HG03457 (cell line): Measurements from ENCODE around the gene DMAP1.
"Not testable (repeated sequence)": the region's sequence is repeated elsewhere in the genome, so short reads cannot be mapped to it uniquely, and the experiment has no call there.

Experiments used
- ATAC-seq: cut with Tn5 transposase; IDR thresholded peaks from one replicate; pipeline ENCODE4 v1.9.1; 2021; ENCODE audit warnings: moderate number of reproducible peaks; ENCODE audit not compliant: unreplicated experiment

Gene DMAP1, protein sequence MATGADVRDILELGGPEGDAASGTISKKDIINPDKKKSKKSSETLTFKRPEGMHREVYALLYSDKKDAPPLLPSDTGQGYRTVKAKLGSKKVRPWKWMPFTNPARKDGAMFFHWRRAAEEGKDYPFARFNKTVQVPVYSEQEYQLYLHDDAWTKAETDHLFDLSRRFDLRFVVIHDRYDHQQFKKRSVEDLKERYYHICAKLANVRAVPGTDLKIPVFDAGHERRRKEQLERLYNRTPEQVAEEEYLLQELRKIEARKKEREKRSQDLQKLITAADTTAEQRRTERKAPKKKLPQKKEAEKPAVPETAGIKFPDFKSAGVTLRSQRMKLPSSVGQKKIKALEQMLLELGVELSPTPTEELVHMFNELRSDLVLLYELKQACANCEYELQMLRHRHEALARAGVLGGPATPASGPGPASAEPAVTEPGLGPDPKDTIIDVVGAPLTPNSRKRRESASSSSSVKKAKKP

GRCh38 chr1:44213222-44214112, at the start of gene DMAP1:
Gene DMAP1 (plus strand): TSS chr1:44213471. CDS start chr1:44213754, 283 bp downstream.
- no peak for ATAC-seq

- ATAC-seq: no peak
Measured at GRCh38 chr1:44168520-44169098, 44.7 kb upstream of the DMAP1 start.

- no peak for ATAC-seq
Measured at GRCh38 chr1:44170281-44170823, 42.9 kb upstream of the DMAP1 start.

DNA sequence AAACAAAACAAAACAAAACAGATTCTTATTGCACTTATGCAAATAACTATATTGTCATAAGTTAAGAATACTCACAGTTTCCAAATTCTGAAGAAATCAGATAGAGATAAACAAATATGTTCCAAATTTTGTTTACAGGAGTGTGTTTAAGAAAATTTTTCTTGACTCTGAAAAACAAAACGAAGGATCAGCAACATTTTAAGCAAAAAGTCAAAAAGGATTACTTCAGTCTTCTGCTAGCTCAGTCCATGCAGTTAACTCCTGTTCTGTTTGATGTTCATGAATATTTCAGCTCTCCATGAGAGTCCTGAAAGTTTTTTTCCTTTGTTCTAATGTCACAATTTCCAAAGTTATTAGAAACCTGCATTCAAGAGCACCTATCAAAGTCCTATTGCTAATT, 38.6 kb upstream of the DMAP1 start:
- ATAC-seq: no peak

- no peak for ATAC-seq
Measured at GRCh38 chr1:44200336-44200735, 12.9 kb upstream of the DMAP1 start.

DNA sequence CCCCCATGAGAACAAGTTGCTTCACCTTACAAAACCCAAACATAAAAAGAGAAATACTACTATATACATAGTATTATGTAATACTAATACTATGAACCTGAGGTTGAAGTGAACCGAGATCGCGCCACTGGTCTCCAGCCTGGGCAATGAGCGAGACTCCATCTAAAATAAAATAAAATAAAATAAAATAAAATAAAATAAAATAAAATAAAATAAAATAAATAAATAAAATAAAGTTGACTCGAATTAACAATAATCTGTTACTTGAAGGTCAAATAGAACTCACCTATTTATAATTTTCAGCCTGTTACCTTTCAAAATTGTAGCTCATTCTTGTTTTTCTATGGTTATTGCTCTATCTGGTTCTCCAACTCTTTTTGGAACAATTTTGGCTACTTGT, 6.7 kb upstream of the DMAP1 start:
- ATAC-seq: not testable (repeated sequence)

DNA sequence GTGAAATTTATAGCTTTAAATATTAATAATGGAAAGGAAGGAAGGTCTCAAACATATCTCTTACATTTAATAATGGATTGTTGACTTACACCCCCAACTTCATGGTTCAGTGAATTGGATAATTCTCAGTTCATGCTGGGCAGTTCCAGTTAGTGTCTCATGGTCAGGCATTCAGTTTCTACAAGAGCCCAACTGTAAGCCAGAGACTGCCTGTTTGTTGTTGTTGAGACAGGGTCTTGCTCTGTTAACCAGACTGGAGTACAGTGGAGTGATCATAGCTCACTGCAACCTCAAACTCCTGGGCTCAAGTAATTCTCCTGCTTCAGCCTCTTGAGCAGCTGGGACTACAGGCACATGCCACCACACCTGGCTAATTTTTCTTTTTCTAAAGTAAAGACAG, 5.0 kb upstream of the DMAP1 start:
- ATAC-seq: no peak

GRCh38 chr1:44210595-44210994, 2.7 kb upstream of the DMAP1 start:
- ATAC-seq: no peak

- ATAC-seq: no peak
Measured at GRCh38 chr1:44212355-44213221, 683 bp upstream of the DMAP1 start.

DNA sequence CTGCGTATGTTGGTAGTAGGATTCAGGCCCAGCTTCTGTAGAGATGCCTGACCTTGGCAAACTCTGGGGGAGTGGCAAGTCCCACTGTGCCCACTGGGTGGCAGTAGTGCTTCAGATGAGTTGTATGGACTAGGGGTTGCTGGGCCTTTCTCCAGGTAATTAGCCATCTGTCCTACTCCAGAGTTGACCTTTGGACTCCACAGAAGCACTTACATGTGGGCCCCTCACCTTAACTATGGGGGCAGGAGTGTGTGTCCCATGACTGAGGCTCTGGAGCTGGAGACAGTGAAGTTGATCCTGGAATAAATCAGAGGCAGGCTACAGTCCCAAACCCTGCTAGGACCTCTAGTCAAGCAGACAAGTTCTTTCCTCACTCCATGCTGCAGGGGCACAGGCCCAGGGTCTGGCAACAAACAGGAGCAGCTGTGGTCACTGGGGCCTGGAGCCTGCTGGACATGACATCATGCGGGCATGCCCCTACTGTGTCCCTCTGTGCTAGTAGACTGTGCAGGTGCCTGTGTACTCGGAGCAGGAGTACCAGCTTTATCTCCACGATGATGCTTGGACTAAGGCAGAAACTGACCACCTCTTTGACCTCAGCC, 4.6 kb downstream of the DMAP1 start:
- ATAC-seq: no peak

GRCh38 chr1:44218503-44219300, 5.4 kb downstream of the DMAP1 start:
- ATAC-seq: no peak

DNA sequence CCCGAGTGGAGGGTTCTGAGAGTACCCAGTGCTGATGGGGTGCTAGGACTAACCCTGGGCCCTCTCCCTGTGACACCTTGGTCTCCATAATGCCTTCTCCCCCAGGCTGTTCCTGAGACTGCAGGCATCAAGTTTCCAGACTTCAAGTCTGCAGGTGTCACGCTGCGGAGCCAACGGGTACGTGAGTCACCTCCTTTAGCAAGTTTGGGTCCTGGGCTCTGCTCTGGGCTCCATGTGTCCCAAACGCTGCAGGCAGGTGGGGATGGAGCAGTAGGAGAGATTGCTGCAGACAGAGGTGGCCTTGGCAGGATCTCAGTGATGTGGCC, 6.0 kb downstream of the DMAP1 start:
- ATAC-seq: no peak

- no peak for ATAC-seq
Measured at GRCh38 chr1:44220001-44220751, 6.9 kb downstream of the DMAP1 start.

GRCh38 chr1:44220755-44221154, 7.5 kb downstream of the DMAP1 start:
- ATAC-seq: no peak

DNA sequence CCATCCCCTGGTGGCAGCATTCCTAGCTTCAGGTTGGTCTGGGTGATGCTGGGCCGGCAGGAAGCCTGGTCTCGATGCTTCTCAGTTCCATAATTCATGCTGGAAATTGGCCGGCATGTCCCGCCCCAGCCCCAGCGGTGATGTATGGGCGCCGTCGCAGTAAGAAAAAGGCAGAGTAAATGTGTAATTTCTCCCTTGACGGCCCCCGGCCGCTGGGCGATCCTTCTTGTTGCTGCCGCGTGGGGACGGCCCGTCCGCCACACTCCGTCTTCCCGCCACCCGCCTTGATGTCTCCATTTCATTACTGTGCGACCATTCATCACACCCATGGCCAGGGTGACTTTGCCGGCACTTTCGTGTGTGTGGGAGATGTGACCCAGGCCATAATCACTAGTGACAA, 8.5 kb downstream of the DMAP1 start:
- no peak for ATAC-seq

GRCh38 chr1:44222397-44223186, 9.3 kb downstream of the DMAP1 start:
- no peak for ATAC-seq

- ATAC-seq: no peak
Measured at GRCh38 chr1:44223187-44223610, 9.9 kb downstream of the DMAP1 start.

- ATAC-seq: no peak
Measured at GRCh38 chr1:44225761-44226160, 12.5 kb downstream of the DMAP1 start.
